ENCODE data around the gene ATP13A3. TPM values are rescaled to one million over a fixed set of nuclear protein-coding genes. Genes with fewer than 3 reads are reported as not detected.

ATP13A3 gene
- total RNA-seq, 2 experiments from 2014 or later, result 56.3 to 57.0 TPM

GRCh38 chr3:194399166-194399565, 87.6 kb downstream of the ATP13A3 start, which contains the start of gene GP5:
TSS of gene GP5 (minus strand) at chr3:194399266. CDS start at chr3:194398282, 984 bp downstream.
- Mint-ChIP-seq H3K27me3 (peaks cover 6% of the 10 kb centered on the region), H3K36me3 (no peaks in the 10 kb centered on the region), H3K4me3 (peak within 1 kb of the TSS; percentile 84), H3K27ac (peak within 1 kb of the TSS; percentile 77), H3K9me3 (no peaks in the 10 kb centered on the region), H3K4me1 (peaks cover 38% of the 10 kb centered on the region)
- DNase-seq (no peak), ATAC-seq (ENCODE audit: low read depth) (no peak)
- POLR2A ChIA-PET, result interaction anchor here (0.7 kb wide), 1 partner anchor 65 kb away, joined by 4 read pairs; no protein-coding TSS in a partner anchor

DNA sequence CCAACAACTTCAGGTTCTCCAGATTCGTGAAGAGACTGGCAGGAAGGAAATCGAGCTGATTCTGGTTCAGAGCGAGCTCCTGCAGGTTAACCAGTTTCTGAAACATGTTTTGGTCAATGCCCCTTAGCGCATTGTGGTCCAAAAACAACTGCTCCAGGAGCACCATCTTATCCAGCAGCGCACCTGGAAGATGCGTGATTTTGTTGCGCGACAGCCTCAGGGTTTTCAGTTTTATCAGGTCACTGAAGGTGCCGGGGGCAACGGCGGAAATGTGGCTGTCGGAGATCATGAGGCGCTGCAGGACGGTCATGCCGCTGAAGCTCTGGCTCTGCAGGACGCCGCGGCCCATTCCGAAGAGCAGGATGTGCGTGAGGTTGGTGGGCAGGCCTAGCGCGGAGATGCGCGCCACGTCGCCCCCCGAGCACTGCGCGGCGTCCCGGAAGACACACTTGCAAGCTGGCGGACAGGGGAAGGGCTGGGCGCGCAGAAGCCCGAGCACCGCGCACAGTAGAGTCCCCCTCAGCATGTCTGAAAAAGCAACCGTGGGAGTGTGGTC, 89.0 kb downstream of the ATP13A3 start:
- peak overlapping the region; percentile 77 for H3K27ac Mint-ChIP-seq
- peak overlapping the region; percentile 84 for H3K4me3 Mint-ChIP-seq
- H3K4me1 Mint-ChIP-seq, result peaks cover 38% of the 10 kb centered on the region
- DNase-seq, result peak; percentile 71
- peak; percentile 63 for ATAC-seq (ENCODE audit: low read depth)
- no peaks in the 10 kb centered on the region for H3K36me3 Mint-ChIP-seq
- H3K27me3 Mint-ChIP-seq, result peaks cover 6% of the 10 kb centered on the region
- H3K9me3 Mint-ChIP-seq, result no peaks in the 10 kb centered on the region
- POLR2A ChIA-PET, result no interaction called here

GRCh38 chr3:194396859-194397756, 89.7 kb downstream of the ATP13A3 start:
- Mint-ChIP-seq H3K27ac (peak overlapping the region; percentile 77), H3K4me3 (peak overlapping the region; percentile 84), H3K27me3 (peaks cover 6% of the 10 kb centered on the region), H3K36me3 (no peaks in the 10 kb centered on the region), H3K9me3 (no peaks in the 10 kb centered on the region), H3K4me1 (peaks cover 38% of the 10 kb centered on the region)
- DNase-seq (peak; percentile 69), ATAC-seq (ENCODE audit: low read depth) (peak; percentile 49)
- POLR2A ChIA-PET, result interaction anchor here (0.5 to 1.2 kb wide), 3 partner anchors 51 to 74 kb away, joined by 3 to 4 read pairs (median 3); no protein-coding TSS in a partner anchor

DNA sequence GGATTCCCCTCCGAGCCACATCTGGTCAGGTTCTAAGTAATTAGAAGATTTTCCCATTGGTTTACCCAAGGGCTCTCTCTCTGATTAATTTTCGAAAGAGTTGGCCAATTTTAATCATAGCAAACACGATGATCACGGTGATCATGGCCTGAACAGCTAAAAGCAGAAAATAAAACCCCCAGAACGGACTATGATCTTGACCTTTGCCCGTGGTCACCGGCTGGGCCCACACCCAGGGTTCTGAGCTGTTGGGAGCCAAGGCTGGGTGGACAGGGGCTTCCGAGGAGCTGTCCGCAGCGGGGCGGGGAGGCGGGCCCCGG, 90.3 kb downstream of the ATP13A3 start:
- Mint-ChIP-seq H3K27ac (peak overlapping the region; percentile 80), H3K27me3 (peaks cover 6% of the 10 kb centered on the region), H3K36me3 (no peaks in the 10 kb centered on the region), H3K4me3 (peak overlapping the region; percentile 60), H3K4me1 (peaks cover 38% of the 10 kb centered on the region), H3K9me3 (no peaks in the 10 kb centered on the region)
- DNase-seq, result no peak
- POLR2A ChIA-PET, result interaction anchor here (0.7 to 1.2 kb wide), 3 partner anchors 50 to 79 kb away, joined by 3 read pairs; no protein-coding TSS in a partner anchor
- ATAC-seq (ENCODE audit: low read depth), result no peak

DNA sequence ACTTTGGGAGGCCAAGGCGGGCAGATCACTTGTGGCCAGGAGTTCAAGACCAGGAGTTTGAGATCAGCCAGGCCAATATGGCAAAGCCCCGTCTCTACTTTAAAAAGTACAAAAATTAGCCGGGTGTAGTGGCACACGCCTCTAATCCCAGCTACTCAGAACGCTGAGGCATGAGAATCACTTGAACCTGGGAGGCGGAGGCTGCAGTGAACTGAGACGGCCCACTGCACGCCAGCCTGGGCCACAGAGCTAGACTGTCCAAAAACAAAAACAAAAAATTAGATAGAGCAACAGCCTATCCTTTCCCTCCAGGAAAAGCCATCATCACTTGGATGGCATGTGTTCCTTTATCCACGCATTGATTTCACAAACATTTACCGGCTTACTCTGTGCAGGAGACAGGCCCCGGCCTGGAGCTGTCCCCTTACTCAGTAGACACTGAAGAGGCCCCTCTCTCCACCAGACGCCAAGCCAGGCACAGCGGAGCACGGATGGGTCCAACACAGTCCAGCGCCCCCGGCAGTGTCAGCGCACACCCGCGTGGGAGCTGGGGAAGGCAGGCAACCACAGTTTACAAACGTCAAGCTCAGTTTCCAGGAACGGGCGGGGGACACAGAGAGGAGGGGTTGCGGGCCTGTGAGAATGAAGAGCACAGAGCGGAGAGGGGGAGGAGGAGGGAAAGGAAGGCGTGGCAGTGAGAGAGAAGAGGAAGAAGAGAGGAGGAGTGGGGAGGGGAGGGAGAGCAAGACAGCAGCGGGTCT, 90.8 kb downstream of the ATP13A3 start:
- POLR2A ChIA-PET, result interaction anchor here (0.7 to 1.2 kb wide), 3 partner anchors 50 to 79 kb away, joined by 3 read pairs; no protein-coding TSS in a partner anchor
- no peaks in the 10 kb centered on the region for H3K36me3 Mint-ChIP-seq
- peaks cover 3% of the 10 kb centered on the region for H3K9me3 Mint-ChIP-seq
- H3K4me3 Mint-ChIP-seq, result peak overlapping the region; percentile 60
- peaks cover 38% of the 10 kb centered on the region for H3K4me1 Mint-ChIP-seq
- peak; percentile 53 for DNase-seq
- ATAC-seq (ENCODE audit: low read depth), result peak; percentile 55
- H3K27me3 Mint-ChIP-seq, result peaks cover 6% of the 10 kb centered on the region
- H3K27ac Mint-ChIP-seq, result peak overlapping the region; percentile 80

DNA sequence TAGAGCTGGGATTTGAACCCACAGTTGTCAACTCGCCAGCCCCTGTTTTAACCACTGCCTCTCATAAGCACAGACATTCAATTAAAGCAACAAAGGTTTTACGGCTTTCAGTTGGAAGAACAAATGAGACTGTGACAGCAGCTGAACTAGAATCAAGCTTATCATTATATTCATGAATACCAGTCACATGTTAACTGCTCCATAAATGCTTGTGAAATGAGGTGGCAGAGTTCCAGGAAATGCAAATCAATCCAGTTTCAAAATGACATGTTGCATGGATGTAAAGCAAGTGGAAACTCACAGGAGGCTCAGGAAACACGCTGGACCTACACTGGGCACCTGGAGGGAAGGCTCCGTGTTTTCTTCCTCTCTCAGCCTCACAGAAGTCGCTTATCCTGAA, 91.6 kb downstream of the ATP13A3 start:
- no peak for DNase-seq
- Mint-ChIP-seq H3K4me3 (no peak overlapping the region), H3K9me3 (peaks cover 8% of the 10 kb centered on the region), H3K36me3 (no peaks in the 10 kb centered on the region), H3K27ac (no peak overlapping the region), H3K4me1 (peaks cover 38% of the 10 kb centered on the region), H3K27me3 (peaks cover 14% of the 10 kb centered on the region)
- ATAC-seq (ENCODE audit: low read depth), result no peak
- POLR2A ChIA-PET, result no interaction called here

- no peak for ATAC-seq (ENCODE audit: low read depth)
- H3K27me3 Mint-ChIP-seq, result peaks cover 16% of the 10 kb centered on the region
- POLR2A ChIA-PET, result no interaction called here
Measured at GRCh38 chr3:194392576-194392975, 94.2 kb downstream of the ATP13A3 start.

GRCh38 chr3:194390835-194391234, 96.0 kb downstream of the ATP13A3 start:
- Mint-ChIP-seq H3K27me3 (peaks cover 16% of the 10 kb centered on the region), H3K36me3 (no peaks in the 10 kb centered on the region), H3K9me3 (peaks cover 14% of the 10 kb centered on the region), H3K27ac (no peak overlapping the region), H3K4me3 (no peak overlapping the region), H3K4me1 (peaks cover 6% of the 10 kb centered on the region)
- DNase-seq, result no peak
- no peak for ATAC-seq (ENCODE audit: low read depth)
- POLR2A ChIA-PET, result no interaction called here

More at GRCh38 chr3:194392576-194392975, 94.2 kb downstream of the ATP13A3 start:
- no peak for DNase-seq
- Mint-ChIP-seq H3K27ac (no peak overlapping the region), H3K36me3 (no peaks in the 10 kb centered on the region), H3K4me3 (no peak overlapping the region), H3K9me3 (peaks cover 14% of the 10 kb centered on the region), H3K4me1 (peaks cover 17% of the 10 kb centered on the region)

- Mint-ChIP-seq H3K27me3 (peaks cover 12% of the 10 kb centered on the region), H3K4me3 (no peak overlapping the region), H3K9me3 (peaks cover 14% of the 10 kb centered on the region), H3K36me3 (no peaks in the 10 kb centered on the region), H3K27ac (no peak overlapping the region), H3K4me1 (no peaks in the 10 kb centered on the region)
- DNase-seq (no peak), ATAC-seq (ENCODE audit: low read depth) (no peak)
- POLR2A ChIA-PET, result no interaction called here
Measured at GRCh38 chr3:194389269-194389668, 97.5 kb downstream of the ATP13A3 start.

- no peak for ATAC-seq (ENCODE audit: low read depth)
- H3K9me3 Mint-ChIP-seq, result peaks cover 14% of the 10 kb centered on the region
- H3K27ac Mint-ChIP-seq, result no peak overlapping the region
- POLR2A ChIA-PET, result no interaction called here
- no peaks in the 10 kb centered on the region for H3K4me1 Mint-ChIP-seq
- no peaks in the 10 kb centered on the region for H3K36me3 Mint-ChIP-seq
- DNase-seq, result no peak
- no peak overlapping the region for H3K4me3 Mint-ChIP-seq
- H3K27me3 Mint-ChIP-seq, result peaks cover 12% of the 10 kb centered on the region
Measured at GRCh38 chr3:194387926-194388418, 98.8 kb downstream of the ATP13A3 start.

GRCh38 chr3:194387276-194387675, 99.5 kb downstream of the ATP13A3 start:
- no peaks in the 10 kb centered on the region for H3K36me3 Mint-ChIP-seq
- no peak overlapping the region for H3K4me3 Mint-ChIP-seq
- H3K9me3 Mint-ChIP-seq, result peaks cover 14% of the 10 kb centered on the region
- POLR2A ChIA-PET, result no interaction called here
- peaks cover 2% of the 10 kb centered on the region for H3K4me1 Mint-ChIP-seq
- ATAC-seq (ENCODE audit: low read depth) (no peak), DNase-seq (no peak)
- H3K27me3 Mint-ChIP-seq, result peaks cover 12% of the 10 kb centered on the region
- H3K27ac Mint-ChIP-seq, result no peak overlapping the region

DNA sequence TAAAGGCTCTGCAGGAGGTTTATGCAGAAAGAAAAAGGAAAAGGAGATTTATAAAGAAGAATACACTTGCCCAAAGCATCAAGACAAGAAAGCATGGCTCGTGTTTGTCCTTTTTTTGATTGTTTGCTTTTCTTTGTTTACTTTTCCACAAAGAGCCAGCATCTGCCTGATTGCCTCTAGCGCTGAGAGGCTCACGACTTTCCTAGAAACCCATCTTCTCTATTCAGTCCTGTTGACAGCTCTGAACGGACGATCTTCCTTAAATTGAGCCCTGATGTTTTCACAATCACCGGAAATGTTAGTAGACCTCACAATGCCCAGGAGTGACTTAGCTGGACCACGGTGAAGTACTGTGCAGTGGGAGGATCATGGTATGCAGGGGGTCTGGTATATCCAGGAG, 100.2 kb downstream of the ATP13A3 start:
- peaks cover 14% of the 10 kb centered on the region for H3K9me3 Mint-ChIP-seq
- H3K4me1 Mint-ChIP-seq, result peaks cover 2% of the 10 kb centered on the region
- no peak for DNase-seq
- POLR2A ChIA-PET, result no interaction called here
- no peak overlapping the region for H3K4me3 Mint-ChIP-seq
- H3K27ac Mint-ChIP-seq, result no peak overlapping the region
- ATAC-seq (ENCODE audit: low read depth), result no peak
- H3K36me3 Mint-ChIP-seq, result no peaks in the 10 kb centered on the region
- H3K27me3 Mint-ChIP-seq, result peaks cover 12% of the 10 kb centered on the region

GRCh38 chr3:194386066-194386465, 100.7 kb downstream of the ATP13A3 start:
- H3K27me3 Mint-ChIP-seq, result peaks cover 12% of the 10 kb centered on the region
- no peaks in the 10 kb centered on the region for H3K36me3 Mint-ChIP-seq
- H3K9me3 Mint-ChIP-seq, result peaks cover 11% of the 10 kb centered on the region
- POLR2A ChIA-PET, result interaction anchor here (0.6 kb wide), 1 partner anchor 18 kb away, joined by 3 read pairs; no protein-coding TSS in a partner anchor
- H3K4me1 Mint-ChIP-seq, result peaks cover 2% of the 10 kb centered on the region
- no peak overlapping the region for H3K27ac Mint-ChIP-seq
- ATAC-seq (ENCODE audit: low read depth), result no peak
- no peak overlapping the region for H3K4me3 Mint-ChIP-seq
- DNase-seq, result no peak
